HL-60/S4 treated with phorbol 12-myristate 13-acetate at 8.2 ng/mL for 4 days and 3 days (cell line): Measurements from ENCODE around the gene ADCK1.
"Not testable (repeated sequence)": the region's sequence is repeated elsewhere in the genome, so short reads cannot be mapped to it uniquely, and the experiment has no call there.

Experiments
- in situ Hi-C: fragments of 300-500 bp; cut with MboI; formaldehyde crosslinking; loops from 2 replicates; pipeline ENCODE4 v1.15.0; 2022; ENCODE audit warnings: low sequenced_read_pairs

ADCK1 gene, protein sequence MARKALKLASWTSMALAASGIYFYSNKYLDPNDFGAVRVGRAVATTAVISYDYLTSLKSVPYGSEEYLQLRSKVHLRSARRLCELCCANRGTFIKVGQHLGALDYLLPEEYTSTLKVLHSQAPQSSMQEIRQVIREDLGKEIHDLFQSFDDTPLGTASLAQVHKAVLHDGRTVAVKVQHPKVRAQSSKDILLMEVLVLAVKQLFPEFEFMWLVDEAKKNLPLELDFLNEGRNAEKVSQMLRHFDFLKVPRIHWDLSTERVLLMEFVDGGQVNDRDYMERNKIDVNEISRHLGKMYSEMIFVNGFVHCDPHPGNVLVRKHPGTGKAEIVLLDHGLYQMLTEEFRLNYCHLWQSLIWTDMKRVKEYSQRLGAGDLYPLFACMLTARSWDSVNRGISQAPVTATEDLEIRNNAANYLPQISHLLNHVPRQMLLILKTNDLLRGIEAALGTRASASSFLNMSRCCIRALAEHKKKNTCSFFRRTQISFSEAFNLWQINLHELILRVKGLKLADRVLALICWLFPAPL

DNA sequence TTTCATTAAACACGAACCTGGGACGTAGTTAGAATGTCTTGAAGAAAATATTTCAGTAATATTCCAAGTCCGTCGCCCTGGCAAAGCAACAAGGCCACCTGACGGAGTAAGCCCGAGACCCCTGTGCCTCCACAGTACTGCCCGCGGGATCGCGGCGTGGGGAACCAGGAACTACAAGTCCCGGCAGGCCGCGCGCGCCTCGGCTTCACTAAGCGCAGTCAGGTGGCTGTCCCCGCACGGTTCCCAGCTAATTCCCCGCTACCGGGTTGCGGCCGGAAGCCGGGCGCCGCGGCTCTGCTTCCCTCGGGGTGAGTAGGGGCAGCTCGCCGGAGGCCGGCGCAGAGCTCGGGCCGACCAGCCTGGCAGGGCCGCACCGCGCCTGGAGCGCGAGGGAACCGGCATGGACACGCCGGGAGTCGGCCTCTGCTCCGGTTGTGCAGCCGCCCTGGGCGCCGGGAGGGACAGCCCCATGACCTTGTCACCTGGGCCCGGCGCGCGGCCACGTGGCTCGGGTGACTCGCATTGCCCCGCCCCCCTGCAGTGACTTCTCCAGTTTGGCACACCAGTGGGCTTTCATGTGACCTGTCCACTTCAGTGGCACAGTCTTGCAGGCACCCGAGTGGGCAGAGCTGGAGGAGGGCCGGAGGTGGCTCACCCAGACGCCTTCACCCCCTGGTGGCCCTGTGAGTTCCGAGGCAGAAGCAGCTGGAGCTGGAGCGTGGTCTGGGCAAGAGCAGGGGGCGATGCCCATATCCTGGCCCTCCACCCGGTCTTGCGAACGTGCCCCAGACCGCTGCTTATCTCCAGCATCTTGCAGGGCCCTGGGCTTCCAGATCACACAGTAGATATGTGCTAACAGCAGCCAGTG is at the start of gene ADCK1:
Gene ADCK1, plus strand, starts transcription at position 247 of the 868 bp plus-strand sequence. CDS start 18,870 bp downstream, outside the sequence.
- in situ Hi-C loops: no loop called here

DNA sequence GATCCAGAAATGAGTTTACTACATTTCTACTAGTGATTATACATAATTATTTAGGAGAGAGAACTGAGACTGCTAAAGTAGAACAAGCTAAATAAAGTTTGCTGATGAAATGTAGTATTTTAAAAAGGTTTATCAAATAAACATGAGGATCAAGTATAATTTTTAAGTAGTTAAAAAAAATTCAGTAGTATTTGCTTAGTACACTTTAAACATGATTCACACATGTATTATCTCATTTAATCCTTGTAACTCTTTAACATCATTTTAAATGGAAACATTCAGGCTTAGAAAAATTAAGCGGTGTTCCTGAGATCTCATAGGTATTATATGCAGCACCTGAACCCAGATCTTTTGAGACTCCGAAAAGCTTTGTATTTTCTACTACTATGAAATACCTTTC is 47.6 kb upstream of the ADCK1 start:
- in situ Hi-C loops: no loop called here

DNA sequence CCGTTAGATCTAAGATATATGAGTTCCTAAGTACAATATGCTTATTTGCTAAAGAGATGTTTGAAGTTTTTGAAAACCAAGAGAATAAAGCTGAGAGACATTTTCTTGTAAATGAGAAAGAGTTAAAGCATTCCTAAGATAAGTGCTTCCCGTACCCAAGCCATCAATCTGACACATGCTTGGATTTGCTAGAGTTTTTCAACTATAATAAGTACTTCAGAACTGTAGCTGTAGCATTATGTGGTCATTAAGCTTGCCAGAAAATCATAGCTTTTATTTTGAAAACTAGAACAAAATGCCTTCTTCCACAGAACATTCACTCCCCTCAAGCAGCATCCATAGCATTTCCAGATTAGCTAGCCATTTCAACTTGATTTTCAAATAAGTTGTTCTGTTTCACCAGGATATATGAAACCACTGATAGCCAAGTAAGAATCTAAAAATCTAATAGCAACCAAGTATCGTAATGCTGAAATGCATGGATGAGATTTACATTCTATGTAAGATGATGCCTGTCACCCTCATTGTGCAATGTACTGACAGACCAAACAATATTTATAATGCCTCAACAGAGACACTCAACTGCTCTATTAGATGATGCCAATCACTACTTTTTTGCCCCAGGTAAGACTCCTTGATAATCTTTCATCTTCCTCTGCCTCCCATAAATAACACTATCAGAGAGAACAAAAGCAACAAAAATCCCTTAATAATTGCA is 47.0 kb upstream of the ADCK1 start:
- in situ Hi-C loops: no loop called here

DNA sequence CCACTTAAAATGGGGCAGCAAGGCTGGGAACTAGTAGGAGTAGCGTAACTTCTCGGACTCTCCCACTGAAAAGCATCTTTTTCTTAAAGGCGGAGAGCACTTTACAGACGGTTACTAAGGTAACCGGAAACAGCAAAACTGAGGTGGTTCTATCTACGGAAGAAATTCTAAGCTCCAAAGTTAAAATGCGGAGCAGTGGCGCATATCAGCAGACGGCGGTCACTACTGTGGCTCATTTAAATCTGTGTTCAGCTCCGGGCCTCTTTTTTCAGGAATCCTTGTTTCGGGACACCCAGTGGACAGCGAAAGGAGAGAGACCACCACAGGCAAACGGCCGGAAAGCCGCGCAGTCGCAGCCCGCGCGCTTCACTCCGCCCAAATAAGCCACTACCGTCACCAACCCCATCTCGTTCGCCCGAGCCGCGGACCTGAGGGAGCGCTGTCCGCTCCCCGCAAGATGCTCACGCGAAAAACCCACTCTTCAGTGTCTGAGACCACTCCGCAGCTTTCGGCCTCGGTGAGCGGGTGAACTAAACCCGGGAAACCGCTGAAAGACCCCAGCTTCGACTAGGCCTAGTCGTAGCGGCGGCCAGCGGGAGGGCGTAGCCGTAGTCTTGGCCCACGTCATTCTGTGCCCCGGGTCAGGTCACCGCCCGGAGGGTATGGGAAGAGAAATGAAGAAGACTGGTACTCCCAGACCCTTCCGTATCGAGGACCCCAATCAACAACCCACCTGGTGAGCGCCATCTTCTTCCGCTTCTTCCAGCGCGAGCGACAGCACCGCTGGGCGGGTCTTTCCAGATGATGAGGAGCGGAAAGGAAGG is 39.3 kb upstream of the ADCK1 start, which contains the start of gene SNW1:
Gene SNW1, minus strand, starts transcription at position 776 of the 824 bp plus-strand sequence. Its CDS starts 29 bp downstream, at position 747.
- in situ Hi-C loops: no loop called here

DNA sequence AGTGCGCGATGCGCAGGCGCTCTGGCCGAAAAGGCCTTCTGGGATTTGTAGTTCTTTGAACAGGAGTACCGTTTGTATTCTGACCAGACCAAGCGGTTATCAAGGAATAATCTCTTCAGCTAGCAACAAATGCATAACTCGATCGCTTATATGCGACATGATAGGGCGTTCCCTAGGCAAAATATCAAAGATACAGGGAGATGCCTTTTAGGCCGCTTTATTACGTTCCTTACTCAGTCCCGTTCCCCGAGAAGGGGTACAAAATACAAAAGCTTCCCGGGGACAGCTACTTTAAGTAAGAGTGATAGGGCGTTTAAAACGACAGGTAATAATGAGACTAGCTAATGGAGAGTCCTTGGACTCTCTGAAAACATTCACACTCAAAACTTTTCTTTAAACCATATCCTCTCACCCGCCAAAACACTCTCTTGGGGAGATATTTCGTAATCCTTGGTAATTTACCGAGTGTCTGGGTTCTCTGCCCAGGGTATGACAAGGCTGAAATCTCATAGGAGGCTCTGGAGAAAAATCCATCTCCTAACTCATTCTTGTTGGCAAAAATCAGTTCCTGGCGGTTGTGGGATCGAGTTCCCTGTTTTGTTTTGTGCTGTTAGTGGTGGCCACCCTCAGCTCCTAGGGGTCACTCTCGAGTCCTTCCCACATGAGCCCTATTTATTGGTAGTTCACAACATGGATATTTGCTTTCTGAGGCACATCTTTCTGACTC is 38.5 kb upstream of the ADCK1 start:
- in situ Hi-C loops: no loop called here

DNA sequence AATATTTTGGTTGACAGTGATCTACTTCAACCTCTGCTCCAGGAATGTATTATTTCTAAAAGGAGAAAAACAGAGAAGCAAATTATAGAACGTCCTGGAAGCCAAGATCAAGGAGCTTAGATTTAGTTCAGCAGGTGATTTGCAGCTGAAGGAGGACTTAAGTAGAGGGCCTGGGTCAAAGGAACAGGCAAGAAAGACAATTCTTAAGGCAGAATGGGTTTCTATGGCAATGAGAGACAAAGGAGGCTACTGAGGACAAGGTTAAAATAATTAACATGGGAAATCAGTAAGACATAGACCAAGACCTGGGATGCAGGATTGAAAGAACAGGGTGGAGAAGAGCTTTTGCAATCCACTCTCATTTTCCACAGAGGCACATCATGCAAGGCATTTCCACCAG is 36.6 kb upstream of the ADCK1 start:
- in situ Hi-C loops: no loop called here

DNA sequence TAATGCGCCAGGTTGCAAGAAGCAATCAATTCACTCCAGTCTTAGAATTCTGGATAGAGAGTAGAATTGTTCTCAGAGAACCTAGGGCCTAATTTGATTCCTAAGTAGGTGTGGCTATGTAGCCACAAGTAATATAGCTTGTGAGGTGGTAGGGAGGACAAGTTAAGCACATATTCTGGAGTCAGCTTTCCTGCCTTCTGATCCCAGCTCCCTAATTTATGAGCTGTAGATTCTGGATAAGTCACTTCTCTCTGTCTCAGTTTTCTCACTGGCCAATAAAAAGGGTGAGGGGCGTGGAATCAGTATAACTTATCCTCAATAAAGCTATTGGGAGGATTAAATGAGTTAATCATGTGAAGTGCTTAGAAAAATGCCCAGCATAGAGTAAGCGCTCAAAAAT is 35.9 kb upstream of the ADCK1 start:
- in situ Hi-C loops: no loop called here

DNA sequence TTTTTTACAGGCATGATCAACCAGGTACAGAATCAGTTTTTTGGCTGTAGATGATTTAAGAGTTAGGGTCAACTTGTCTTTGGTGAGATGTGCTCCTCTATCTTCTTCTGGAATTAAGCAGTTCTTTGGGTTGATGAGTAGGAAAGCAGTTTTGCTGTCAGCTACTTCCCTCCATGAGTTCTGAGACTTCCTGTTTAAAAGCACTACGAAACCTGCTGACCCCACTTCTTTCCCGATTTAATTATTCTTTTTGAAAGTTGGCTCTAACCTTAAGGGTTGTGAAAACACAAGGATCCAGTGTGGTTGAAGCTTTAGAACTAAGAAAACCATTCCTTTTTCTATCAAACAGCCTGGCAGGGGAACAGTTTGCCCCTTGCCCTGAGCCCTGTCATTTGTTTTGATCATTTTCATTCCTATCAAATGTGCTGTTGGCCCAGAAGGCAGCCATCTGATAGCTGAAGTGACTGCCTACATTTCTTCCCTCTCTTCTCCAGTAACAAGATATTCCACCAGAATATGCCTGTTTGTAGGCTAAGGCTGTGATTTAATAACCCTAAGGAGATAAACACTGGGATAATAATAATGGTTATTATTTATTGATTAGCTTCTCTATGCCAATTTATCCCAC is 31.4 kb upstream of the ADCK1 start:
- in situ Hi-C loops: not testable (repeated sequence)

DNA sequence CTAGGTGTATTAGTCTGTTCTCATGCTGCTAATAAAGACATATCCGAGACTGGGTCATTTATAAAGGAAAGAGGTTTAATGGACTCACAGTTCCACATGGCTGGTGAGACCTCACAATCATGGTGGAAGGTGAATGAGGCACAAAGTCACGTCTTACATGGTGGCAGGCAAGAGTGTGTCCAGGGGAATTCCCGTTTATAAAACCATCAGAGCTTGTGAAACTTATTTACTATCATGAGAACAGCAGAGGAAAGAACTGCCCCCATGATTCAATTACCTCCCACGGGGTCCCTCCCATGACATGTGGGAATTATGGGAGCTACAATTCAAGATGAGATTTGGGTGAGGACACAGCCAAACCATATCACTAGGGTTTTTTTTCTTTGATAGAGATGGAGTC is 25.9 kb upstream of the ADCK1 start:
- in situ Hi-C loops: not testable (repeated sequence)

DNA sequence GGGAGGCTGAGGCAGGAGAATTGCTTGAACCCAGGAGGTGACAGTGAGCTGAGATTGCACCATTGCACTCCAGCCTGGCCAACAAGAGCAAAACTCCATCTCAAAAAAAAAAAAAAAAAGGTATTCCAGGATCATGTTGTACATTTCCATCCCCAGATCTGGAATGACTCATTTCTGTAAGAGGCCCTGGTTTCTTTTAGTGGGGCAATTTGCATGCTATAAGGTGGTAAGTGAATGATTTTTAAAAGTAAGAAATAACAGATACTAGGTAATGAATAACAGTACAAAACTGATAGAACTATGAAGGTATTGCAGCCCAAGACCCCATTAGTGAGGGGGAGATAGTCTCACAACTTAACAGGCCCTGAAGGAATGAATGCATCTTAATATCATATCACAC is 17.7 kb upstream of the ADCK1 start:
- in situ Hi-C loops: no loop called here

DNA sequence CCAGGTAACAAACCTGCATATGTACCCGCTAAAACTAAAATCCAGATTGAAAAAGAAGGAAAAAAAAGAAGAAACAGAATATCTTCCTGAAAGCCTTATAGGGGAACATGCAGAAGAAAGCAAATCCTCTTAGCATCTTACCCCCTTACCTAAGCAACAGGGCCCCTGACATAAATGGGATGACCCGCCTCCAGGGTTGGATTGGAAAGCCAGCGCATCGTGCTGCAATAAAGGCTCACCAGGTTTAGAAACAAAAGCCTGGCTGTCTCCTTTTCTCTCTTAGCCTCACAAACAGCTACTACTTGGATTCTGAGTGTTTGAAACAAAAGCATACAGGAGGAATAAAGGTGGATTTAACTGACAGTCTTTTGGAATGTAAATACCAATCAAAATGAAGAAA is 13.8 kb upstream of the ADCK1 start:
- in situ Hi-C loops: no loop called here

DNA sequence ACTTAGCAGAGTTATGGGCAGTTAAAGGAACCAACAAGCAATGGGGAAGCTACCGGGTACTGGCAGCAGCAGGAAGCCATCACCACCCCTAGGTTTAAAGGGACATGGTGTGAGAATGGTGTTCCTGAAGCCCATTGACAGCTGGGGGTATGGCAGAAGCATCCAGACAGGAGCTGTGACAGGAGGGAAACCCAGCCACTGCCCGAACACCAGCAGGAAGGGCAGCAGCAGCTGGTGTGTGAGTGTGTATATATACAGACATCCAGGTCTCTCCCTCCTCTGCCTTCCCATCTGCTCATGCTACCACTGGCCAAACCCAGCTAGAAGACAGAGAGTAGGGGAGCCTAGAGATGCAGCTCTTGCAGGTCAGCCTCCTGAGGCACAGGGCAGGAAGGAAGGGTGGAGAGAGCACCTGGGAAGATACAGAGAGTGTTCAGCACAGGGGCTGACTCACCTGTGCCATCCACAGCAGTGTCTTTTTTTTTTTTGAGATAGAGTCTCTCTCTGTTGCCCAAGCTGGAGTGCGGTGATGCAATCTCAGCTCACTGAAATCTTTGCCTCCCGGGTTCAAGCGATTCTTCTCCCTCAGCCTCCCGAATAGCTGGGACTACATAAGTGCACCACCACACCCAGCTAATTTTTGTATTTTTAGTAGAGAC is 9.2 kb upstream of the ADCK1 start:
- in situ Hi-C loops: no loop called here

DNA sequence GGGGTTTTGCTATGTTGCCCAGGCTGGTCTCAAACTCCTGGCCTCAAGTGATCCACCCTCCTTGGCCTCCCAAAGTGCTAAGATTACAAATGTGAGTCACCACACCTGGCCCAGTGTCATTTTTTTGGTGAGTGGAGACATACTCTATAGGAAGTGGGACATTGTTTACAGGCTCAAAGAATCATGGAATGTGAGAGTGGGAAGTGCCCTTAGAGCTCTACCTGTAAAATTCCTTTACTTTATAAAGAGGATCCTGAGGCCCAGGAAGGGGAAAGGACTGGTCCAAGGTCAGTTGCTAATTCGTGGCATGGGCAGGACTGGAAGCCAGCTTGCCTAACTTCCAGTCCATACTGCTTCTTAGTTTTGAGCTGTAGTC is 8.7 kb upstream of the ADCK1 start:
- in situ Hi-C loops: no loop called here

DNA sequence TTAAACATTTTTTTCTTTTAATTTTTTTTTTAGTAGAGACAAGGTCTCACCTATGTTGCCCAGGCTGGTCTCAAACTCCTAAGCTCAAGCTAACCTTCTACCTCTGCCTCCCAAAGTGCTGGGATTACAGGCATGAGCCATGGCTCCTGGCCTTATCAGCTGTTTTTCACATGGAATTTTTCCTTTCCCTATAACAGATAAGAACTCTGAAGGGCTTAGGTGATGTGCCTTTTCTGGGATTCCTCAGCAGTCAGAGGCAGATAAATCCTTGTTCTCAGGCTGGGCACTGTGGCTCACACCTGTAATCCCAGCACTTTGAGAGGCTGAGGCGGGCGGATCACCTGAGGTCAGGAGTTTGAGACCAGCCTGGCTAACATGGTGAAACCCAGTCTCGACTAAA is 6.7 kb upstream of the ADCK1 start:
- in situ Hi-C loops: not testable (repeated sequence)

DNA sequence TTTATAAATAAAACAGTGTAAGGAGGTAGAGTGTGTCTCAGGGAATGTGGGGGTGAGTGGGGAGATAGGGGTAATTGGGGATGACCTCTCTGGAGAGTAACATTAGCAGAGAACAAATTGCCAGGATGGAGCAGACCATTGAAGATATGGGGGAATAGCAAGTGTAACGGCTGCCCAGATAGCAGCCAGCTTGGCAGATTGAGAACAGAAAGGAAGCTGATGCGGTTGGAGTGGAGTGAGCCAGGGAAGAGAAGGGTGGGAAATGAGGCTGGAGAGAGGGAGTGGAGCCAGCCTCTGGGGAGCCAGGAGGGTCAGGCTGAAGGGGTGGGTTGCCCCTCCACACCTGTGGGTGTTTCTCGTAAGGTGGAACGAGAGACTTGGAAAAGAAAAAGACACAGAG is 5.6 kb upstream of the ADCK1 start:
- in situ Hi-C loops: no loop called here

DNA sequence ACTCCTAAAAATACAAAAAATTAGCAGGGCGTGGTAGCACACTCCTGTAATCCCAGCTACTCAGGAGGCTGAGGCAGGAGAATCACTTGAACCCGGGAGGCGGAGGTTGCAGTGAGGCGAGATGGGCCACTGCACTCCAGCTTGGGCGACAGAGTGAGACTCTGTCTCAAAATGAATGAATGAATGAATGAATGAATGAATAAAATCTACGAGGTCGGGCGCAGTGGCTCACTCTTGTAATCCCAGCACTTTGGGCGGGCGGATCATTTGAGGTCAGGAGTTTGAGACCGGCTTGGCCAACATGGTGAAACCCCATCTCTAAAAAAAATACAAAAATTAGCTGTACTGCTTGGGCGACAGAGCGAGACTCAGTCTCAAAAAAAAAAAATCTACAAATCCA is 453 bp upstream of the ADCK1 start:
- in situ Hi-C loops: not testable (repeated sequence)

DNA sequence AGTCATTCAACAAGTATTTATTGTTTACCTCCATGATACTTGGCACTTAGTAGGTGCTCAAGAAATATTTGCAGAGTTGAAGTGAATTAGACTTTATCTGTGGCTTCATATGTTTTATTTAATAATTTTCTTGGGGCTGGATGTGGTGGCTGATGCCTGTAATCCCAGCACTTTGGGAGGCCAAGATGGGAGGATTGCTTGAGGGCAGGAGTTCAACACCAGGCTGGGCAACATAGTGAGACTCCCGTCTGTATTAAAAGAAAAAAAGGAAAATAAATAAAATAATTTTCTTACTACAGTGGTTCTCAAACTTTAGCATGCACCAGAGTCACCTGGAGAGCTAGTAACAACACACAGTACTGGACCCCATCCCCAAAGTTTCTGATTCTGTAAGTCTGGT is 905 bp downstream of the ADCK1 start:
- in situ Hi-C loops: no loop called here

DNA sequence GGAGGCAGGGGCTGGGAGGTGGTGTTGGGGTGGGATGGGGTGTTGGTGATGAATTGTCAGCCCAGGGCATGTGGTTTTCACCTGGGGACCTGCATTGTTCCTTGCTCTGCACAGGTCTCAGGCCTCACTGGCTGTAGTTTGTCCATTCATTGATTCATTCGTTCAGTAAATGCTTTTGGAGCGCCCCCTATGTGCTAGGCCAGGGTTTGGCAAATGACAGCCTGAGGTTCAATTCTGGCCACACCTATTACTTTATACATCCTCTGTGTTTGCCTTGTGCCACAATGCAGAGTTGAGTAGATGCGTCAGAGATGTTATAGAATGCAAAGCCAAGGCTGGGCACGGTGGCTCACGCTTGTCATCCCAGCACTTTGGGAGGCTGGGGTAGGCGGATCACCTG is 4.7 kb downstream of the ADCK1 start:
- in situ Hi-C loops: no loop called here

DNA sequence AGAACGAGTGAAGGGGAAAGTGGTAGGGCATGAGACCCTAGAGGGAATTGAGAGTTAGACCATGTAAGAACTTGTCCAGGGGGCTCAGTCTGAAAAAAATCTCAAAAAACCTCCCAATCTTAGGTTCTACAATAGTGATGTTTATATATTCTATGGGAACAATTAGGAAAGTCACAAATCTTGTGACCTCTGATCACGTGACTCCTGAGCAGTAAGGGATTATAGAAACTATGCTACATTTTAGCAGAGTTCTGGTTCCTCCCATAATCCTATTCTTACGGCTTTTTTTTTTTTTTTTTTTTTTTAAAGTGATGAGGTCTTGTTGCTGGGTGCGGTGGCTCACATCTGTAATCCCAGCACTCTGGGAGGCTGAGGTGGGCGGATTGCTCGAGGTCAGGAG is 5.8 kb downstream of the ADCK1 start:
- in situ Hi-C loops: no loop called here
